Forelimb muscle (tissue), 1 donor: Measurements from ENCODE around the gene RPS6KL1. TPM values are rescaled to one million over a fixed set of nuclear protein-coding genes. Genes with fewer than 3 reads are reported as not detected.
"Not testable (repeated sequence)": the region's sequence is repeated elsewhere in the genome, so short reads cannot be mapped to it uniquely, and the experiment has no call there.

Experiments used
- DNase-seq: peaks from one replicate; pipeline ENCODE4 v3.0.0-alpha.2; 2013; ENCODE audit warnings: low read depth
- polyA plus RNA-seq: library from polyadenylated mRNA; unstranded; fragments of 120-200 nt; gene quantifications from one replicate; pipeline ENCODE4 v1.2.1, GENCODE V29; 2013; ENCODE audit not compliant: insufficient read length

RPS6KL1 gene
- polyA plus RNA-seq, 1 donor, result 13.5 TPM

GRCh38 chr14:74936151-74936550 lies 13.1 kb upstream of the RPS6KL1 start:
- no peak for DNase-seq

GRCh38 chr14:74935360-74935680 lies 12.3 kb upstream of the RPS6KL1 start:
- no peak for DNase-seq

- DNase-seq, result no peak
Measured at GRCh38 chr14:74934476-74935359, 11.7 kb upstream of the RPS6KL1 start.

- no peak for DNase-seq
Measured at GRCh38 chr14:74934041-74934440, 11.0 kb upstream of the RPS6KL1 start.

GRCh38 chr14:74932936-74933335 lies 9.9 kb upstream of the RPS6KL1 start:
- DNase-seq, result not testable (repeated sequence)

GRCh38 chr14:74932401-74932901 lies 9.4 kb upstream of the RPS6KL1 start:
- peak; percentile 91 for DNase-seq

GRCh38 chr14:74931744-74932143 lies 8.7 kb upstream of the RPS6KL1 start:
- DNase-seq, result not testable (repeated sequence)

GRCh38 chr14:74929242-74929641 lies 6.2 kb upstream of the RPS6KL1 start:
- DNase-seq, result no peak

GRCh38 chr14:74927225-74927624 lies 4.2 kb upstream of the RPS6KL1 start:
- no peak for DNase-seq

GRCh38 chr14:74924061-74924460 lies 1.0 kb upstream of the RPS6KL1 start:
- no peak for DNase-seq

GRCh38 chr14:74921987-74922751 lies 891 bp downstream of the RPS6KL1 start:
- DNase-seq, result no peak

GRCh38 chr14:74921053-74921620 lies 1.9 kb downstream of the RPS6KL1 start:
- no peak for DNase-seq

- DNase-seq, result no peak
Measured at GRCh38 chr14:74920281-74920680, 2.8 kb downstream of the RPS6KL1 start.

- no peak for DNase-seq
Measured at GRCh38 chr14:74919421-74920165, 3.5 kb downstream of the RPS6KL1 start.

- DNase-seq, result no peak
Measured at GRCh38 chr14:74918380-74918779, 4.7 kb downstream of the RPS6KL1 start.

- no peak for DNase-seq
Measured at GRCh38 chr14:74917646-74918081, 5.4 kb downstream of the RPS6KL1 start.

- no peak for DNase-seq
Measured at GRCh38 chr14:74917178-74917543, 5.9 kb downstream of the RPS6KL1 start.

- DNase-seq, result no peak
Measured at GRCh38 chr14:74915826-74916225, 7.2 kb downstream of the RPS6KL1 start.

GRCh38 chr14:74915426-74915825 lies 7.6 kb downstream of the RPS6KL1 start:
- DNase-seq, result no peak

- peak; percentile 76 for DNase-seq
Measured at GRCh38 chr14:74913986-74914573, 9.0 kb downstream of the RPS6KL1 start.

- DNase-seq, result no peak
Measured at GRCh38 chr14:74913393-74913910, 9.6 kb downstream of the RPS6KL1 start.
